DND-41 (cell line): ENCODE data around the gene TBPL1.
A peak's percentile ranks its signal among the peaks of the same experiment; 100 is the strongest.

Source experiments
- ATAC-seq: fragments of 200-7000 bp; cut with Tn5 transposase; 3 replicates; pipeline ENCODE4 v1.9.1; 2021; ENCODE audit warnings: low read depth; ENCODE audit not compliant: insufficient read depth
- DNase-seq: peaks from one replicate; pipeline ENCODE4 v3.0.0-alpha.2; 2020
- H2AFZ ChIP-seq: 2 replicates; pipeline ENCODE4 v1.6.0; 2012; ENCODE audit warnings: low read depth, low read length
- H3K27ac ChIP-seq: 2 replicates; pipeline ENCODE4 v1.5.1; 2012; ENCODE audit warnings: low read length, inconsistent platforms
- H3K27me3 ChIP-seq: fragments of 200-600 bp; sonication (generic); 2 replicates; pipeline ENCODE4 v1.6.0; 2012; ENCODE audit warnings: low read length, mild to moderate bottlenecking, inconsistent platforms; ENCODE audit not compliant: insufficient read depth, poor library complexity
- H3K36me3 ChIP-seq: 2 replicates; pipeline ENCODE4 v1.5.1; 2012; ENCODE audit warnings: low read length, inconsistent platforms; ENCODE audit not compliant: insufficient read depth
- H3K4me1 ChIP-seq: 2 replicates; pipeline ENCODE4 v1.5.1; 2012; ENCODE audit warnings: mild to moderate bottlenecking, low read length; ENCODE audit not compliant: insufficient read depth
- H3K4me2 ChIP-seq: 2 replicates; pipeline ENCODE4 v1.6.0; 2012; ENCODE audit warnings: mild to moderate bottlenecking, moderate library complexity, low read length, inconsistent platforms; ENCODE audit not compliant: insufficient read depth
- H3K4me3 ChIP-seq, 2 experiments: fragments of 200-600 bp in 1 of 2; shearing (Covaris generic) in 1 of 2; 2 replicates each; pipeline ENCODE4 v1.5.1; 2012 to 2016; ENCODE audit warnings: inconsistent platforms in 2 of 2, low read length in 2 of 2, mild to moderate bottlenecking in 2 of 2, low read depth in 1 of 2, moderate library complexity in 1 of 2
- H3K79me2 ChIP-seq: 2 replicates; pipeline ENCODE4 v1.6.0; 2012; ENCODE audit warnings: low read length, inconsistent platforms; ENCODE audit not compliant: insufficient read depth
- H3K9ac ChIP-seq: 2 replicates; pipeline ENCODE4 v1.6.0; 2012; ENCODE audit warnings: low read depth, mild to moderate bottlenecking, inconsistent platforms, low read length, moderate library complexity
- H3K9me3 ChIP-seq: 2 replicates; pipeline ENCODE4 v1.5.1; 2012; ENCODE audit warnings: low read length, moderate library complexity, mild to moderate bottlenecking, inconsistent platforms; ENCODE audit not compliant: insufficient read depth, severe bottlenecking
- H4K20me1 ChIP-seq: 2 replicates; pipeline ENCODE4 v1.6.0; 2012; ENCODE audit warnings: low read length; ENCODE audit not compliant: insufficient read depth
- EZH2 ChIP-seq: IDR thresholded peaks from 3 replicates; pipeline ENCODE4 v1.6.1; 2012; ENCODE audit warnings: borderline replicate concordance, low read depth, mild to moderate bottlenecking, moderate library complexity, low read length, inconsistent platforms; ENCODE audit not compliant: severe bottlenecking
- TF ChIP-seq, protein P1 (sequence below): IDR thresholded peaks from 2 replicates; pipeline ENCODE4 v1.5.1; 2012; ENCODE audit warnings: borderline replicate concordance, low read length, moderate library complexity, mild to moderate bottlenecking; ENCODE audit not compliant: poor library complexity, severe bottlenecking; ENCODE audit errors: extremely low read depth

Gene TBPL1

DNA sequence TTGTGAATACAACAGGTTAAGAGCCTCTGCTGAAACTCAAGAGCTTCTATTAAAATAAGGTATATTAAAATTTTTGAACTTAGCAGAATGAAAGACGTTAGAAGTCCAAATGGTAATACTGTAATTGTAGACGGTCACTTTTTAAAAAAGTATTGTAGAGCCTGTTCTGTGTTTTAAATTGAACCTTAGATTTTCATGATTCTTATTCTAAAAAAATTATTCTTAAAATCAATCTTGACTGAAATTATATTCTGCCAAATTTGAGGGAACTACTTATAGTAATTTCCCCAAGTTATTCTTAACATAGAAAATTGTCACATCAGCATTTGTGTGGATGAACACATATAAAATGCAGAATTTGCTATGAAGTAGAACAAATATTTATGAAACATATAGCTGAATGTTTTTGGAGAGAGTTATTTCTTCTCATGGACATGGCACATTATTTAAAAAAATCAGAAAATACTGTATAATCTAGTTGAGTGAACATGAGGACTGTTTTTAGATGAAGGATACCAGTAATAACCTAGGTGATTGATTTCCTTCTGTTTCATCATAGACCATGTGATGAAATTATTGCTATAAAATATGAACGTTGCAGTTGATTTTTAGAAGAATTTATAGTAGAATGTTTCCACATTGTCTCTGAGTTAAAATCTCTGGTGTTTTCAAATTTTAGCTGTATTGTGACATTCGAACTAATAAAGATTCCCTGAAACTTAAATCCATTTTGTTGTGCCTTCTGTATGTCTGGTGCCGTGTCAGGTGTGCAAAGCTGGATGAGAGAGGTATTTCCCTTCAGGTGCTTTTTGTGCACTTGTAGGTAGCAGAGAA is 2.8 kb downstream of the TBPL1 start:
- DNase-seq, result no peak
- peak overlapping the region; percentile 99; the same call in 1 of the 2 replicates for H3K4me2 ChIP-seq
- no peak overlapping the region for H3K4me3 ChIP-seq
- no peak for ATAC-seq
- peaks cover 17% of the 10 kb centered on the region for H3K27me3 ChIP-seq
- no peaks in the 10 kb centered on the region for H3K9me3 ChIP-seq
- H3K9ac ChIP-seq, result no peak overlapping the region
- no peaks in the 10 kb centered on the region; the same call in 1 of the 2 replicates for H3K36me3 ChIP-seq
- TF ChIP-seq, protein P1, sequence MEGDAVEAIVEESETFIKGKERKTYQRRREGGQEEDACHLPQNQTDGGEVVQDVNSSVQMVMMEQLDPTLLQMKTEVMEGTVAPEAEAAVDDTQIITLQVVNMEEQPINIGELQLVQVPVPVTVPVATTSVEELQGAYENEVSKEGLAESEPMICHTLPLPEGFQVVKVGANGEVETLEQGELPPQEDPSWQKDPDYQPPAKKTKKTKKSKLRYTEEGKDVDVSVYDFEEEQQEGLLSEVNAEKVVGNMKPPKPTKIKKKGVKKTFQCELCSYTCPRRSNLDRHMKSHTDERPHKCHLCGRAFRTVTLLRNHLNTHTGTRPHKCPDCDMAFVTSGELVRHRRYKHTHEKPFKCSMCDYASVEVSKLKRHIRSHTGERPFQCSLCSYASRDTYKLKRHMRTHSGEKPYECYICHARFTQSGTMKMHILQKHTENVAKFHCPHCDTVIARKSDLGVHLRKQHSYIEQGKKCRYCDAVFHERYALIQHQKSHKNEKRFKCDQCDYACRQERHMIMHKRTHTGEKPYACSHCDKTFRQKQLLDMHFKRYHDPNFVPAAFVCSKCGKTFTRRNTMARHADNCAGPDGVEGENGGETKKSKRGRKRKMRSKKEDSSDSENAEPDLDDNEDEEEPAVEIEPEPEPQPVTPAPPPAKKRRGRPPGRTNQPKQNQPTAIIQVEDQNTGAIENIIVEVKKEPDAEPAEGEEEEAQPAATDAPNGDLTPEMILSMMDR, result no peak
- TF ChIP-seq EZH2, result no peak
- H3K4me1 ChIP-seq, result peaks cover 41% of the 10 kb centered on the region
- H4K20me1 ChIP-seq, result peaks cover 47% of the 10 kb centered on the region
- no peak overlapping the region for H2AFZ ChIP-seq
- H3K79me2 ChIP-seq, result peaks cover 76% of the 10 kb centered on the region
- no peak overlapping the region for H3K27ac ChIP-seq

DNA sequence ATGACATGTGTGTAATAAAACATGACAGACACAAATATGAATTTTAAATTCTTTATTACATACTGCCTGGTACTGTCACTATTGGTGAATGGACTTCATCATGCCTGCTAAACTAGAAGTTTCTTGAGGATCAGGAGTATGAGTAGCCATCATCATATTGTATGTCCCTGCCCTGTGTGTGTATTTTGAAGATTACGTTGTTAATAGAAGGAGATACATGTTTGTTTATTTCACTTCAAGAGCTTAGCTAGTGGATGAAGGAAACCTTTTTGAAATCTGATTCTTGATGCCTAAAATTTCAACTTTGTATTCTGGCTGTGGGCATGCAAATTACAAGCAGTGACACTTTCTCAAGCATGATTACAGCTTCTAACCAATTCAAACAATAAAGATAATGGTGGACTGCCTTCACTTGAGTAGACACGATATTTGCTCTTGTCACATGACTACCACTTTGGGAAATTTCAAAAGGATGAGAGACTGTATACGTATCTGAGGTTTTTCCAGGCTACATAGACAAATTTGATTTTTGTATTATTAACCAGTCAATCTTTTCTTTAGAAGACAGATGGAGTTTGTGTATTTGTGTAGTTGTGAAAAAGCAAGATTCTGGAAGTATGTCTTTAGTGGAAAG is 3.5 kb downstream of the TBPL1 start:
- no peak for TF ChIP-seq EZH2
- TF ChIP-seq, protein P1, result no peak
- H3K27ac ChIP-seq, result no peak overlapping the region
- H3K4me2 ChIP-seq, result peak overlapping the region; percentile 5; the same call in 1 of the 2 replicates
- H2AFZ ChIP-seq, result no peak overlapping the region
- peaks cover 10% of the 10 kb centered on the region for H3K27me3 ChIP-seq
- H3K36me3 ChIP-seq, result no peaks in the 10 kb centered on the region; the same call in 1 of the 2 replicates
- H3K9ac ChIP-seq, result no peak overlapping the region
- peaks cover 83% of the 10 kb centered on the region for H3K79me2 ChIP-seq
- H3K9me3 ChIP-seq, result no peaks in the 10 kb centered on the region
- peaks cover 51% of the 10 kb centered on the region for H4K20me1 ChIP-seq
- ATAC-seq, result no peak
- DNase-seq, result no peak
- H3K4me1 ChIP-seq, result peaks cover 38% of the 10 kb centered on the region
- H3K4me3 ChIP-seq, result no peak overlapping the region

DNA sequence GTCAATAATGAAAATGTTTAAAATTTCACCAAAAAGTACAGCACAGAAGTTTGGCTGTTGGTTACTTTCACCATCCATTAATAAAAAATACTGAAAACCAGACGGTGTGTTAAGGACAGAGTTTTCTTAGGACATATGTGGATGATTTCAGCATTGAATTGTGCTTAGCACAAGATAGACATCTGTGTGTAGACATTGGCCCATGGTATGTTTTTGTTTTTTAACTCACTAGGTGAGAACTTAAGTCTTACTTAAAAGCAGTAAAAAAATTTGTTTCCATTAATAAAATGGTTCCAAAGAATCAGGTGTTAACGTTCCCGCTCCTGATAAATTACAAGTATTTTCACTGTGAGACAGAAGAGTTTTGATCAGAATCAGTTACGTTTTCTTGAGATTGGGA is 4.2 kb downstream of the TBPL1 start:
- Histone ChIP-seq H3K27ac (no peak overlapping the region), H4K20me1 (peaks cover 58% of the 10 kb centered on the region)

More for the DNA sequence above, 4.2 kb downstream of the TBPL1 start:
- Histone ChIP-seq H3K27me3 (peaks cover 4% of the 10 kb centered on the region), H3K4me3 (no peak overlapping the region), H3K79me2 (peaks cover 90% of the 10 kb centered on the region), H3K4me2 (no peak overlapping the region), H3K4me1 (peaks cover 31% of the 10 kb centered on the region), H3K9me3 (no peaks in the 10 kb centered on the region), H2AFZ (no peak overlapping the region), H3K36me3 (no peaks in the 10 kb centered on the region; the same call in 1 of the 2 replicates), H3K9ac (no peak overlapping the region)
- ATAC-seq (no peak), DNase-seq (no peak)
- TF ChIP-seq, protein P1, result no peak
- TF ChIP-seq EZH2, result no peak
